Thyroid gland (tissue), 4 donors: ENCODE data around the gene CKS1B. TPM values are rescaled to one million over a fixed set of nuclear protein-coding genes. Genes with fewer than 3 reads are reported as not detected.

Source experiments
- DNase-seq, 2 donors: peaks; one replicate each; pipeline ENCODE4 v3.0.0-alpha.2; 2019
- H3K27ac ChIP-seq, 3 donors: fragments of 200-600 bp; sonication (generic); 1 replicate in 2 of 3; 2 replicates in 1 of 3; pipeline ENCODE4 v1.5.1; 2016 to 2019; ENCODE audit warnings: mild to moderate bottlenecking in 1 of 3, moderate library complexity in 1 of 3
- H3K27me3 ChIP-seq: fragments of 200-600 bp; sonication (generic); one replicate; pipeline ENCODE4 v1.5.1; 2019
- H3K36me3 ChIP-seq, 2 donors: fragments of 200-600 bp; sonication (generic); one replicate each; pipeline ENCODE4 v1.5.1; 2016 to 2019
- H3K4me1 ChIP-seq, 2 donors: fragments of 200-600 bp; sonication (generic); one replicate each; pipeline ENCODE4 v1.5.1; 2017 to 2019
- H3K4me3 ChIP-seq, 3 donors: fragments of 200-600 bp; sonication (generic); replicated peaks in 1 of 3; 1 replicate in 2 of 3; 2 replicates in 1 of 3; pipeline ENCODE4 v1.5.1; 2016; ENCODE audit warnings: mild to moderate bottlenecking in 1 of 3
- H3K9me3 ChIP-seq: fragments of 200-600 bp; sonication (generic); one replicate; pipeline ENCODE4 v1.5.1; 2017
- CTCF ChIP-seq, 6 experiments: fragments of 200-600 bp in 3 of 6; fragments of 450-650 bp in 3 of 6; sonication (generic) in 3 of 6; IDR thresholded peaks; one replicate each; pipeline ENCODE4 v1.5.1; 2016 to 2019; ENCODE audit warnings: antibody characterized with exemption in 6 of 6, mild to moderate bottlenecking in 2 of 6, inconsistent platforms in 1 of 6, moderate library complexity in 1 of 6
- POLR2A ChIP-seq, 2 donors: fragments of 450-650 bp; IDR thresholded peaks; one replicate each; pipeline ENCODE4 v1.6.1; 2017; ENCODE audit warnings: antibody characterized with exemption in 2 of 2, mild to moderate bottlenecking in 2 of 2, moderate library complexity in 1 of 2
- WGBS, 2 donors: methylation state at CpG; one replicate each; pipeline ENCODE4 v1.1.5; 2017; 5-methylcytosine and 5-hydroxymethylcytosine counted together
- intact Hi-C: fragments of 100-400 bp; cut with DNase I; formaldehyde crosslinking; loops from one replicate; pipeline ENCODE4 v1.15.1; 2023
- total RNA-seq, 4 donors: library from RNA; depleted of rRNA; stranded (reverse); fragments of >200 nt; gene quantifications; one replicate each; pipeline ENCODE4 v1.2.3, GENCODE V29; 2016

Gene CKS1B
- total RNA-seq, 4 donors from 2014 or later: 14.3 to 29.5 (median 22.6) TPM

DNA sequence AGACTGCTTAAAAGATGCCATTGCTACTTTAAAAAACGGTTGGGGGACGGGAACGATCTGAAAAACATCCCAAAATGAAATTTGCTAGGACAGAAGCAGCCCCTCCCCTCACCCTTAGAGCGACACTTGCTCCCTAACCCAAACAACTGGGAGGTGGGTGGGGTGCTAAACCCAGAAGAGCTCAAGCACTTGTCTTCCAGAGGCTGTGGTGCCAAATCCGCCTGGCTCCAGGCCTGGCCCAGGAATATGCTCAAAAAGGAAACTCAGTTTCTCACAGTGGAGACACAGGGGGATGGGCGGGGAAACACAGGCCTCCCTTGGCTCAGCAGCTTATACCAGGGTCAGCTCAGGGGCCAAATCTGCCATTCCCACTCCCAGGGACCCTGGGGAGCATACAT, 17.9 kb upstream of the CKS1B start:
- no peaks in the 10 kb centered on the region for H3K27me3 ChIP-seq
- peaks cover 61 to 68% of the 10 kb centered on the region in 2 donors for H3K4me1 ChIP-seq
- H3K9me3 ChIP-seq: no peaks in the 10 kb centered on the region
- no peak for TF ChIP-seq CTCF (IDR thresholded peaks at IDR 0.05)
- no peak for TF ChIP-seq POLR2A (IDR thresholded peaks at IDR 0.05)
- DNase-seq: peak; percentile 63 to 65
- H3K4me3 ChIP-seq: peak overlapping the region in 1 of 3 donors; percentile 45
- H3K27ac ChIP-seq: peak overlapping the region; percentile 41 to 83 (median 60)
- peaks cover 0 to 4% of the 10 kb centered on the region in 2 donors for H3K36me3 ChIP-seq
- WGBS, 2 donors: 6 to 13% methylated on average over 4 to 6 of the region's 6 CpGs
- intact Hi-C loops: no loop called here

DNA sequence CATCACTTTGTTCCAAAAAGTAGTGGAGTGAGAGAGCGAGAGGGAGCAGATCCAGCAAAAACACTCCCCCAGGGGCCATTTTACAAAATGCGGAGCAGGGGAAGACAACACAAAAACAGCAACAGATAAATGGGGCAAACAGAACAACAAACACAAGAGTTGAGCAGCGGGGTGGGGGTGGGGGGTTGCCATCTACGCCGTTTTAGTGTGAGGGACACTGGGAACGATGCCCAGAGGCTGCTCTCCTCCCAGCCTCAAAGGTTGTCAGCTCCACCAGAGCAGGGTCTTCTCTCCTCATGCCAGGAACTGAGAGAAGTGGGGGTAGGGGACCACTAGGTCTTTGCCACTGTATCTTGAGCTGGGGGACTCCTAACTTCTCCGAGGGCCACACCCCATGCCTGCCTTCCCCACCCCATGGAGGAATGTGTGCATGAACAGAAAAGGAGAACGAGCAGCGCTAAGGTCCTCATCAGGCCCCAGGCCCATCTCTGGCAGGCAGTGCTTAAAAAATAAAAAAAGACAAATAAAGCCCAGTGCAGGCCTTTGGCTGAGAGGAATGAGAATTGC, 17.3 kb upstream of the CKS1B start:
- no peaks in the 10 kb centered on the region for H3K9me3 ChIP-seq
- no peak for TF ChIP-seq CTCF (IDR thresholded peaks at IDR 0.05)
- no peak for TF ChIP-seq POLR2A (IDR thresholded peaks at IDR 0.05)
- H3K4me3 ChIP-seq: no peak overlapping the region
- WGBS, 2 donors: 51 to 52% methylated on average over 9 of the region's 9 CpGs
- peaks cover 0 to 4% of the 10 kb centered on the region in 2 donors for H3K36me3 ChIP-seq
- peak overlapping the region; percentile 41 to 83 (median 60) for H3K27ac ChIP-seq
- intact Hi-C loops: no loop called here
- H3K4me1 ChIP-seq: peaks cover 62 to 68% of the 10 kb centered on the region in 2 donors
- DNase-seq: no peak
- no peaks in the 10 kb centered on the region for H3K27me3 ChIP-seq

- H3K27me3 ChIP-seq: no peaks in the 10 kb centered on the region
- H3K4me1 ChIP-seq: peaks cover 69 to 73% of the 10 kb centered on the region in 2 donors
- intact Hi-C loops: no loop called here
- peaks cover 0 to 4% of the 10 kb centered on the region in 2 donors for H3K36me3 ChIP-seq
- H3K4me3 ChIP-seq: no peak overlapping the region
- TF ChIP-seq CTCF (IDR thresholded peaks at IDR 0.05) (no peak), POLR2A (IDR thresholded peaks at IDR 0.05) (no peak)
- H3K27ac ChIP-seq: peak overlapping the region; percentile 72 to 78 (median 72)
- no peak for DNase-seq
- H3K9me3 ChIP-seq: no peaks in the 10 kb centered on the region
- 74 to 82% methylated on average over 2 of the region's 2 CpGs for WGBS, 2 donors
Observed at GRCh38 chr1:154958036-154958435, 16.4 kb upstream of the CKS1B start.

DNA sequence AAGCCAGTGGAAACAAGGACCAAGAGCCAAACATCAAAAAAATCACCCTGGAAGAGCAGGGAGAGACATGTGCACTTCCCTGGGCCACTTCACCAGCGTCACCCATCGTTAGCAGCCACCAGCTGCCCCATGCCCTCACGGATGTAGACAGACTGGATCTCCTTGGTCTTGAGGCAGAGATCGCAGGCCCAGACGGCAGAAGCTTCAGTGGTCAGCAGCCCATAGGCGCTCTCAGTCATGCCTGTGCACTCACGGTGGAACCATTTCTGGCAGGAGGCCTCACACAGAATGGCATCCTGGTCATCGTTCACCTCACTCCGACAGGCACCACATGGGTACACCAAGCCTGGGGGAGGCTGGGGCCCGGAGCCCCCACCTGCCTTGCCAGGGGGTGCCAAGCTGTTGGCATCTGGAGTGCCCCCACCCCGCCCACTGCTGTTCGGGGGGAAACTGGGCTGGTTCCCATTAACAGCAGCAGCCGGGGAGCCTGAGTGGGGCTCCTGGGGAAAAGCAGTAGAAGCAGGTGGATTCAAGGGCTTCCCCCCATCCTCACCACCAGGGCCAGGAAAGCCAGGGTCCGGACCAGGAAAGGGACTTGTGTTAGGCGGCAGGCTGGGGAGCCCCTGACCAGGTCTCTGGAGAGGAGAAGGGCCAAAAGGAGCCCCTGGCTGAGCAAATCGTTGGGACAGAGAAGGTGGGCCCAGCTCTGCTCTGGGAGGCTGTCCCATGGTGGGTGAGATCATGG, 15.6 kb upstream of the CKS1B start:
- Histone ChIP-seq H3K27ac (peak overlapping the region; percentile 72 to 83 (median 72)), H3K36me3 (peaks cover 0 to 8% of the 10 kb centered on the region in 2 donors), H3K27me3 (no peaks in the 10 kb centered on the region), H3K4me3 (no peak overlapping the region), H3K4me1 (peaks cover 62 to 72% of the 10 kb centered on the region in 2 donors), H3K9me3 (no peaks in the 10 kb centered on the region)
- intact Hi-C loops: no loop called here
- peak; percentile 94 to 96 for DNase-seq
- WGBS, 2 donors: 46 to 76% methylated on average over 6 to 11 of the region's 16 CpGs
- TF ChIP-seq POLR2A (IDR thresholded peaks at IDR 0.05) (no peak), CTCF (IDR thresholded peaks at IDR 0.05) (no peak)

DNA sequence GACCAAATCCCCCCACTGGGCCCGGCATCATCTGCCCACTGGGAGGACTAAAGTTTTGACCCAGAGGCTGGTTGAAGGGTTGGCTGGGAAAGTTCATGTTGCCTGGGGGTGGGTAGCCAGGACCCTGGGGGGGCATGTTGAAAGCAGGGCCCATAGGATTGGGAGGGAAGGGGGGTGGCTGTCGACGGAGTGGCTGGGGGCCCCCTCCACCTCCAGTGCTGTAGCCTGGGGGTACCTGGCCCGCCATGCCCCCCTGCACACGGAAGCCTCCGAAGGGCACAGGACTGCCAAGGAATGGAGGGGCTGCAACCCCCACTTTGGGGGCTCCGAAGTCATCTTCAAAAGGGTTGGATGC, 15.1 kb upstream of the CKS1B start:
- Histone ChIP-seq H3K27me3 (no peaks in the 10 kb centered on the region), H3K36me3 (peaks cover 0 to 8% of the 10 kb centered on the region in 2 donors), H3K27ac (peak overlapping the region; percentile 72 to 83 (median 72)), H3K4me3 (no peak overlapping the region), H3K9me3 (no peaks in the 10 kb centered on the region), H3K4me1 (peaks cover 57 to 66% of the 10 kb centered on the region in 2 donors)
- no peak for TF ChIP-seq POLR2A (IDR thresholded peaks at IDR 0.05)
- no peak for TF ChIP-seq CTCF (IDR thresholded peaks at IDR 0.05)
- no peak for DNase-seq
- intact Hi-C loops: no loop called here
- 91% methylated on average over 7 of the region's 7 CpGs for WGBS, 2 donors
